Kidney epithelial cell (primary cell): ENCODE data around the gene CLEC19A. TPM values are rescaled to one million over a fixed set of nuclear protein-coding genes. Genes with fewer than 3 reads are reported as not detected.

Experiments
- DNase-seq: peaks from one replicate; pipeline ENCODE4 v3.0.0-alpha.2; 2010; ENCODE audit warnings: low read depth
- H3K27me3 ChIP-seq: 2 replicates; pipeline ENCODE4 v1.6.0; 2011; ENCODE audit warnings: low read length; ENCODE audit not compliant: control insufficient read depth, insufficient read depth
- H3K36me3 ChIP-seq: 2 replicates; pipeline ENCODE4 v1.5.1; 2011; ENCODE audit warnings: low read length; ENCODE audit not compliant: control insufficient read depth, insufficient read depth
- H3K4me3 ChIP-seq: 2 replicates; pipeline ENCODE4 v1.5.1; 2011; ENCODE audit warnings: low read depth, mild to moderate bottlenecking, control low read depth, low read length
- total RNA-seq: library from RNA; depleted of rRNA; stranded (reverse); fragments of >200 nt; gene quantifications from 2 replicates; pipeline ENCODE4 v1.2.3, GENCODE V29; 2015
- TF ChIP-seq, protein P1 (sequence below): IDR thresholded peaks from 2 replicates; pipeline ENCODE4 v1.5.1; 2011; ENCODE audit warnings: mild to moderate bottlenecking, moderate library complexity, low read length, control low read depth, inconsistent platforms; ENCODE audit not compliant: insufficient read depth, poor library complexity, severe bottlenecking

Gene CLEC19A
- total RNA-seq, 1 donor from 2014 or later, result not detected

DNA sequence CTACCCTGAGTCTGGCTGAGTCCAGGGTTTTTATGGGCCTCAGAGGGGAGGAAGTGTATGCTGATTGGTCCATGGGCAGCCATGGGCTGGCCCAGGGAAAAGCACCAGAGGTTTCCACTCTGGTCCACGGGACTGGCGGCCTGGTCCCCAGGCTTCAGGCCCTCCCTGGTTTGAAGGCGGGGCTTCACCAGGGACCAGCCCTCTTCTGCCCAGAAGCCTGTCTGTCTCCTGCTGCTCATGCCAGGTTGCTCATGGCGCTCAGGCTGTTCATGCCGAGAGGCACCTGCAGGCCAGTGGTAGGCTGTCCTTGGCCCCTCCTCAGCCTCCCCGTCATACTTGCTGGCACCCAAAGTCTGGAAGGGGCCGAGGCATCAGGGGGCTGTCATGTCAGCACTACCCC, 45.0 kb upstream of the CLEC19A start:
- DNase-seq, result no peak
- TF ChIP-seq, protein P1, sequence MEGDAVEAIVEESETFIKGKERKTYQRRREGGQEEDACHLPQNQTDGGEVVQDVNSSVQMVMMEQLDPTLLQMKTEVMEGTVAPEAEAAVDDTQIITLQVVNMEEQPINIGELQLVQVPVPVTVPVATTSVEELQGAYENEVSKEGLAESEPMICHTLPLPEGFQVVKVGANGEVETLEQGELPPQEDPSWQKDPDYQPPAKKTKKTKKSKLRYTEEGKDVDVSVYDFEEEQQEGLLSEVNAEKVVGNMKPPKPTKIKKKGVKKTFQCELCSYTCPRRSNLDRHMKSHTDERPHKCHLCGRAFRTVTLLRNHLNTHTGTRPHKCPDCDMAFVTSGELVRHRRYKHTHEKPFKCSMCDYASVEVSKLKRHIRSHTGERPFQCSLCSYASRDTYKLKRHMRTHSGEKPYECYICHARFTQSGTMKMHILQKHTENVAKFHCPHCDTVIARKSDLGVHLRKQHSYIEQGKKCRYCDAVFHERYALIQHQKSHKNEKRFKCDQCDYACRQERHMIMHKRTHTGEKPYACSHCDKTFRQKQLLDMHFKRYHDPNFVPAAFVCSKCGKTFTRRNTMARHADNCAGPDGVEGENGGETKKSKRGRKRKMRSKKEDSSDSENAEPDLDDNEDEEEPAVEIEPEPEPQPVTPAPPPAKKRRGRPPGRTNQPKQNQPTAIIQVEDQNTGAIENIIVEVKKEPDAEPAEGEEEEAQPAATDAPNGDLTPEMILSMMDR, result no peak
- H3K36me3 ChIP-seq, result no peaks in the 10 kb centered on the region
- H3K4me3 ChIP-seq, result no peak overlapping the region
- H3K27me3 ChIP-seq, result no peaks in the 10 kb centered on the region

DNA sequence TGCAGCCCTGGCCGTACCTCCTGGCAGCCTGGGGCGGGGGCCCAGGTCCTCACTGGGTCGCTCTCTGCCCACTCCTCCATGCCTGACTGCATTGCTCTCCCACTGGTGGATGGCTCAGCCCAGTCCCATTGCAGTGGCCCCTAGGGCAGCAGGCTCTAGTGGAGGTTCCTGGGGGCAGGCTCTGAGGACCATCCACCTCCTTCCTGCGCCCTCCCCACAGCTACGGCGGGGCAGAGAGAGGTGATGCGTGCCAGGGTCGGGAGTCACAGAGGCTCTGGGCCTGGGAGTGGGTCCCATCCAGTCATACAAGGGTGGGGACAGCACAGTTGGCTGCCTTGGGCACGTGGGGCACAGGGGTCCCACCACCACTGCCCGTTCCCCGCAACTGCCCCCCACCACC, 44.0 kb upstream of the CLEC19A start:
- Histone ChIP-seq H3K4me3 (no peak overlapping the region), H3K27me3 (no peaks in the 10 kb centered on the region), H3K36me3 (no peaks in the 10 kb centered on the region)
- no peak for DNase-seq
- TF ChIP-seq, protein P1, result no peak

DNA sequence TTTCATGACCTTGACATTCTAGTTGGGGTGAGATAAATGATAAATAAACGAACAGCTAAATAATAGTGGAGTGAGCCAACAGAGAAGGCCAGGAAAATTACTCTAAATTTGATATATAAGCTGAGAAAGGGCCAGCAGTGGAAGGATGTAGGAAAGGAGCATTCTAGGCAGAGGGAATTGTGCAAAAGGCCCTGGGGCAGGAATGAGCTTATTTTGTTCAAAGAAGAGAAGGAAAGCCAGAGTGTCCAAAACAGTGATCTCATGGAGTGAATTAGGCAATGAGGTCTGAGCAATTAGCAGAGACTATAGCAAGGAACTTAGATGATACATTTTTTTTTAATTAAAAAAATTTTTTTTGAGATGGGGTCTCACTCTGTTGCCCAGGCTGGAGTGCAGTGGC, 43.3 kb upstream of the CLEC19A start:
- H3K4me3 ChIP-seq, result no peak overlapping the region
- H3K36me3 ChIP-seq, result no peaks in the 10 kb centered on the region
- H3K27me3 ChIP-seq, result no peaks in the 10 kb centered on the region
- TF ChIP-seq, protein P1, result no peak
- DNase-seq, result no peak

DNA sequence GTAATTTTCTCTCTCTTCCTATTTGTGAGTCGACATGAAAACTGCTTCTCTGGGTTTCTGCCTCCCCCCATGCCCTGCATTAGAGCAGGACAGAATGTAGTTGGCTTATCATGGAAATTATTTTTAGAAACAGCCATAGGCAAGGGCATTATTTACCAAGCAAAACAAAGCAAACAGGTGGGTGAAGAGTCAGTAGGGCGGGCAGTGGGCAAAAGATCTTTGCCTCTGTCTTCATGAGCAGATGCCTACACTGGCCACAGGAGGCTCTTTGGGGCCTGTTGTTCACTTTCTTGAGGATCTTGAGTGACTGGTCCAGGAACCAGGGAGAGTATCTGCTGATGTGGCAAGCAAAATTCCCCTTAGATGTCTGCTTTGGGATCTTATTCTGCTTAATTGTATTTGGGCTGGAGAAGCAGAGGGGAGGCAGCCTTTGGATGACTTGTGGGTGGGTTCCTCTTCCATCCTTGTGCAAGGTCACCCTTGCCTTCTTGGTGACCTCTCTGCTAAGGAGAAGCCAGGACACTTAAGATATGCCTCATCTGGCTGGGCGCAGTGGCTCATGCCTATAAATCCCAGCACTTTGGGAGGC, 42.5 kb upstream of the CLEC19A start:
- Histone ChIP-seq H3K36me3 (no peaks in the 10 kb centered on the region), H3K4me3 (no peak overlapping the region), H3K27me3 (no peaks in the 10 kb centered on the region)
- TF ChIP-seq, protein P1, result no peak
- DNase-seq, result no peak

DNA sequence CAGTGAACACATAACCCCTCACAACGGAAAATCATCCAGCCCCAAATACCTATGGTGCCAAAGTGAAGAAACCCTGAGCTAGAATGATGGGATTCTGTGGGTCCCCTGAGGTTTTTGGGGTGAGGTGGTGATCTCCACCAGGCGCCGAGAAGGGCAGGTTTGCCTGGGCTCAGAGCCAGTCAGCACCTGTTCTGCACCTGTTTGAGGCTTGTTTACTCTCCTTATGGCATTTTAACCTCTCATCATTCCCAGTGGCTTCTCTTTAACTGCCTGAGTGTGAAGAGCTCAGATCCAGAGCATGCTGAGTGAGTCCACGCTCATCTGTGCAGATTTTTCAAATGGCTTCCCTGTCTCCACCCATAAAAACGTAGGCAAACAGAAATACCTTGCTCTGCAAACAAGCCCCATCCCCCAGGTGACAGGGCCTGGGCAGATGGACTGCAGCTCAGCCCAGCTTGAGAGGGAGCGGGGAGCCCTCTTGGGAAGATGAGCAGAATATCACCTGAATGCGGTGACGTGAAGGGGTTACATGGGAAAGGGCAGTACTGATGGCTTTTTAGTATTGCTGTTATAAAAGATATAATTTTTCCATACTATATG, 40.1 kb upstream of the CLEC19A start:
- Histone ChIP-seq H3K4me3 (no peak overlapping the region), H3K36me3 (no peaks in the 10 kb centered on the region), H3K27me3 (no peaks in the 10 kb centered on the region)
- TF ChIP-seq, protein P1, result no peak
- no peak for DNase-seq

DNA sequence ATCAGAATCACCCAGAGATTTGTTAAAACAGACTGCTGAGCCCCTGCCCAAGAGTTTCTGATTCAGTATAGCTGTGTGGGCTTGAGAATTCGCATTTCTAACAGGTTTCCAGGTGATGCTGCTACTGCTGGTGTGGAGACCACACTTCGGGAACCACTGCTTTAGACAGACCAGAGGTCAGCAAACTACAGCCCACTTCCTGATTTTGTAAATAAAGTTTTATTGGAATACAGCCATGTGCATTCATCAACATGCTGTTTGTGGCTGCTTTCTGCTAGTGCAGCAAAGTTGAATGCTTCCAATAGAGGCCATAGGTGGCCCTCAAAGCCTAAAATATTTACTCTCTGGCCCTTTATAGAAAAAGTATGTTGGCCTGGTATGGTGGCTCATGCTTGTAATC, 32.6 kb upstream of the CLEC19A start:
- Histone ChIP-seq H3K36me3 (no peaks in the 10 kb centered on the region), H3K4me3 (no peak overlapping the region), H3K27me3 (no peaks in the 10 kb centered on the region)
- TF ChIP-seq, protein P1, result no peak
- DNase-seq, result no peak
